ENCODE measurements around the gene CP. TPM values are rescaled to one million over a fixed set of nuclear protein-coding genes. Genes with fewer than 3 reads are reported as not detected.

CP gene
- not detected for total RNA-seq

DNA sequence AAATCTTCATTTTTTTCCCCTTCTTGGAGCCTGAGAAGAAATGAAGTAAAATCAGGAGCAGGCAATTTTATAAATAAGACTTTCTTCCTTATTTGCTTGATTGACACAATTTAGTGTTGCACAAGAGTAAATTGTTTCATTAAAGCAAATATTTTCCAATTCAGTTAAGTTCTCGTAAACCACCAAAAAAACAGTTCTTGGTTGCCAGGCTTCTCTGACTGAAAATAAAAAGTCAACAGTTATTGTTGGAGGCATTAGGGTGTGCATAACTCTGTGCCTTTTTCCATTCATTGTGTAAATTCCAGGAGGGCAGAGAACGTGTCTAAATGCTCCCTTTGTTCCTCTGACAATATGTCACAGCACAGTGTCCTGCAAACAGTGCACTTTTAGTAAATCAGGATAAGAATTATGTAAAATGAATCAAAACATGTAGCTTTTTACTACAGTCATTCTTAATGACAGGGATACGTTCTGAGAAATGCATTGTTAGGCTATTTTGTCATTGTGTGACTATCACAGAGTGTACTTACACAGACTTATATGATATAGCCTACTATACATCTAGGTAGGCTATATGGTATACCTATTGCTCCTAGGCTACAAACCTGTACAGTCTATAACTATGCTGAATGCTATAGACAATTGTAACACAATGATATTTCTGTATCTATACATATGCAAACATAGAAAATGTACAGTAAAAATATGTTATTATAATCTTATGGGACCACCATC lies at the start of gene CP:
Gene CP (minus strand): TSS at position 47 of the 735 bp plus-strand sequence. CDS start 37 bp downstream, at position 10.
- intact Hi-C loops (cut with micrococcal nuclease): loop anchor here (10.0 kb wide), 1 partner anchor 483 kb away; no protein-coding TSS in a partner anchor

DNA sequence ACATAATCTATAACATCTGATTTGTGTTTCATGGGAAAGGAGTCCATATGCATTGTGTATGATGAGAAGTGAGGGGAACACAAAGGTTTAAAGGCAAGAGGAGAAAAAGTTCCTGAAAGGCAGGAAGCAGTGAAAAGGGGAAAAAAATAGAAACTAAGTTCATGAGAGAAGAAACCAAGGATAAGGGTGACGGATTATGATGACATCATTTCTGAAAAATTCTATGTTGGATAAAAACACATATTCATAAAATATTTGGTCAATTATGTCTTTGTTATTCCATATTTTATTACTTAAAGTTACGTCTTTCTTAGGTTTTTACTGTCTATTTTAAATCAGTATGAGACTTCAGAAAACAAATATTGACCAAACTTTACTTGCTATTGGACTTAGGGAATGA lies 48.6 kb upstream of the CP start:
- no peak overlapping the region for H3K27ac Mint-ChIP-seq
- ChIA-PET CTCF (interaction anchor here (6.3 to 6.4 kb wide), 2 partner anchors 150 to 315 kb away, joined by 70 to 107 read pairs; no protein-coding TSS in a partner anchor), POLR2A (no interaction called here)
- H3K4me1 Mint-ChIP-seq (ENCODE audit: low read depth): no peaks in the 10 kb centered on the region
- H3K27me3 Mint-ChIP-seq: no peaks in the 10 kb centered on the region
- H3K36me3 Mint-ChIP-seq: no peaks in the 10 kb centered on the region
- no peaks in the 10 kb centered on the region for H3K9me3 Mint-ChIP-seq
- DNase-seq: no peak
- no peak overlapping the region for H3K4me3 Mint-ChIP-seq
- intact Hi-C loops (cut with micrococcal nuclease): no loop called here

More for the DNA sequence above, at the start of gene CP:
- ChIA-PET POLR2A (no interaction called here), CTCF (no interaction called here)
- no peak within 1 kb of the TSS for H3K27ac Mint-ChIP-seq
- no peaks in the 10 kb centered on the region for H3K9me3 Mint-ChIP-seq
- no peak within 1 kb of the TSS for H3K4me3 Mint-ChIP-seq
- peaks cover 21% of the 10 kb centered on the region for H3K4me1 Mint-ChIP-seq (ENCODE audit: low read depth)
- H3K27me3 Mint-ChIP-seq: peaks cover 3% of the 10 kb centered on the region
- DNase-seq: no peak
- H3K36me3 Mint-ChIP-seq: no peaks in the 10 kb centered on the region

DNA sequence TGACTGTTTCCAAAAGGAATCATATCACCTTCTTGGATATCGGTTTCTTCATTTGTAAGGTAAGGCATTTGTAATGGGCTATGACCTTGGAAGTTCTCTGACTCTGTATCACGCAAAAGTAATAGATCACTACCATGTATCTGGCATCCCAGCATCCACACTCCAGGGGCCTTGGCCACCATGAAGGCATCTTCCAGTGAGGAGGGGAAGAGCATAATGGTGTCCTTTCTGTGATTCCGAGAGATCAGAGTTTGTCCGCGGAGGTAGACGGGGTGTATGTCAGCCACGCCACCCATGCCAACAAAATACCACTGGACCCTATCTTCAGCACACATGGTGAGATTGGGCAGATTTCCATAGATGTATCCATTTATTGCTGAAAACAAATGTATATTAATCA lies 48.1 kb upstream of the CP start:
- ChIA-PET CTCF (interaction anchor here (1.0 to 1.6 kb wide), 3 partner anchors 9 to 316 kb away, joined by 3 to 6 read pairs (median 3); no protein-coding TSS in a partner anchor), POLR2A (no interaction called here)
- Mint-ChIP-seq H3K9me3 (no peaks in the 10 kb centered on the region), H3K36me3 (no peaks in the 10 kb centered on the region), H3K27ac (no peak overlapping the region), H3K4me1 (ENCODE audit: low read depth) (no peaks in the 10 kb centered on the region), H3K27me3 (no peaks in the 10 kb centered on the region), H3K4me3 (no peak overlapping the region)
- intact Hi-C loops (cut with micrococcal nuclease): no loop called here
- no peak for DNase-seq

DNA sequence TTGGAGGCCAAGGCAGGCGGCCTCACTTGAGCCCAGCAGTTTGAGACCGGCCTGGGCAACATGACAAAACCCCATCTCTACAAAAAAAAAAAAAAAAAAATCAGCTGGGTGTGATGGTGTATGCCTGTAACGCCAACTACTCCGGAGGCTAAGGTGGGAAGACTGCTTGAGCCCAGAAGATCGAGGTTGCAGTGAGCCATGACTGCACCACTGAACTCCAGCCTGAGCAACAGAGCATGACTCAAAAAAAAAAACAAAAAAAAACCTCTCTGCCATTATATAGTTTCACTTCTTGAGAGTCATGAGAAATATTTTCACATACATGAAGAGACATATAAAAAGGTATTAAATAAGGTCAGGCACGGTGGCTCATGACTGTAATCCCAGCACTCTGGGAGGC lies 45.9 kb upstream of the CP start:
- H3K27ac Mint-ChIP-seq: no peak overlapping the region
- intact Hi-C loops (cut with micrococcal nuclease): no loop called here
- no peaks in the 10 kb centered on the region for H3K27me3 Mint-ChIP-seq
- POLR2A ChIA-PET: no interaction called here
- no peak overlapping the region for H3K4me3 Mint-ChIP-seq
- no peaks in the 10 kb centered on the region for H3K36me3 Mint-ChIP-seq
- H3K4me1 Mint-ChIP-seq (ENCODE audit: low read depth): no peaks in the 10 kb centered on the region
- no peak for DNase-seq
- CTCF ChIA-PET: no interaction called here
- no peaks in the 10 kb centered on the region for H3K9me3 Mint-ChIP-seq

DNA sequence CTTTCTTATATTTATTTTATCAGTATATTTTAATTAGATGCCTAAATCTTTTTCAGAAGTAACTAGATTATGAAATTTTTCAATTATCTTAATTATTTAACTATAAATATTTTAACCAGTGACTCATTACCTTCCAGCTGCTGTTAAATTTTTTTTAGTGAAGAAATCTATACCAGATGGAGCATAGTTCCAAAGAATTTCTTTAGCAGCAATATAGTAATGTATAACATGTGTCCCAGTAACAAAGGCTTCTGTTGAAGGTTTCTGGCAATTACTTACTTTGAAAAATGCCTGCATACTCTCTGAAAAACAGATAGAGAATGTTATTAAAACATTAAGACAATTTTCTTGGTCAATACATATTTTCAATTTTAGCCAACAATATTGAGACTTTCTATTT lies 45.1 kb upstream of the CP start:
- H3K27ac Mint-ChIP-seq: no peak overlapping the region
- H3K27me3 Mint-ChIP-seq: no peaks in the 10 kb centered on the region
- no peaks in the 10 kb centered on the region for H3K36me3 Mint-ChIP-seq
- H3K9me3 Mint-ChIP-seq: no peaks in the 10 kb centered on the region
- intact Hi-C loops (cut with micrococcal nuclease): no loop called here
- DNase-seq: no peak
- no peak overlapping the region for H3K4me3 Mint-ChIP-seq
- POLR2A ChIA-PET: no interaction called here
- CTCF ChIA-PET: no interaction called here
- no peaks in the 10 kb centered on the region for H3K4me1 Mint-ChIP-seq (ENCODE audit: low read depth)

DNA sequence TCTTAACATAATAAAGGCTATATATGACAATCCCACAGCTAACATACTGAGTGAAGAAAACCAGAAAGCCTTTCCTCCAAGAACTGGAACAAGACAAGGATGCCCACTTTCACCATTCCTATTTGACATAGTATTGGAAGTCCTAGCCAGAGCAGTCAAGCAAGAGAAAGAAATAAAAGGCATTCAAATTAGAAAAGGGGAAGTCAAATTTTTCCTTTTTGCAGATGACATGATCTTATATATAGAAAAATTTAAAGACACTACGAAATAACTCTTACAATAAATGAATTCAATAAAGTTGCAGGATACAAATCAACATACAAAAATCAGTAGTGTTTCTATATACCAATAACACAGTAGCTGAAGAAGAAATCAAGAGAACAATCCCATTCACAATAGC lies 42.2 kb upstream of the CP start:
- Mint-ChIP-seq H3K27me3 (peaks cover 4% of the 10 kb centered on the region), H3K4me1 (ENCODE audit: low read depth) (no peaks in the 10 kb centered on the region), H3K36me3 (no peaks in the 10 kb centered on the region), H3K27ac (no peak overlapping the region), H3K9me3 (no peaks in the 10 kb centered on the region), H3K4me3 (no peak overlapping the region)
- ChIA-PET POLR2A (no interaction called here), CTCF (no interaction called here)
- DNase-seq: no peak
- intact Hi-C loops (cut with micrococcal nuclease): no loop called here

DNA sequence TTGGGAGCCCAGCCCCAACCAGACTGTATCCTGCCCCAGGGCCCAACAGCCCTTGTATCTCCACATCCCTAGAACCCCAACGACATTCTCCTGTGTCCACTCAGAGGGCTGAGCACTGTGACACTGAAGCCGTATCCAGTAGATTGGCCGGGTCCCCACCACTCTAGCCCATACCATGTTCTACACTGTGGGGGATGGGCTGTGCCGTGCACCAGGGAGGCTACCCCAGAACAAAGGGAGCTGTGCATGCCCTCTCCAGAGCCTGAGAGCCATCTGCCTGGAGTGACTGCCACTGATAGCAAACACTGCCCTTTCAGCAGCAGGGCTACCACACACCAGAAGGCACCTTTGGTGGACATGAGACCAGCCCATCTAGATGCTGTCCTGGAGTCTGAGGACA lies 37.1 kb upstream of the CP start:
- ChIA-PET CTCF (no interaction called here), POLR2A (no interaction called here)
- H3K36me3 Mint-ChIP-seq: no peaks in the 10 kb centered on the region
- intact Hi-C loops (cut with micrococcal nuclease): no loop called here
- H3K9me3 Mint-ChIP-seq: no peaks in the 10 kb centered on the region
- no peak overlapping the region for H3K27ac Mint-ChIP-seq
- peaks cover 7% of the 10 kb centered on the region for H3K27me3 Mint-ChIP-seq
- H3K4me1 Mint-ChIP-seq (ENCODE audit: low read depth): no peaks in the 10 kb centered on the region
- no peak overlapping the region for H3K4me3 Mint-ChIP-seq
- DNase-seq: no peak

DNA sequence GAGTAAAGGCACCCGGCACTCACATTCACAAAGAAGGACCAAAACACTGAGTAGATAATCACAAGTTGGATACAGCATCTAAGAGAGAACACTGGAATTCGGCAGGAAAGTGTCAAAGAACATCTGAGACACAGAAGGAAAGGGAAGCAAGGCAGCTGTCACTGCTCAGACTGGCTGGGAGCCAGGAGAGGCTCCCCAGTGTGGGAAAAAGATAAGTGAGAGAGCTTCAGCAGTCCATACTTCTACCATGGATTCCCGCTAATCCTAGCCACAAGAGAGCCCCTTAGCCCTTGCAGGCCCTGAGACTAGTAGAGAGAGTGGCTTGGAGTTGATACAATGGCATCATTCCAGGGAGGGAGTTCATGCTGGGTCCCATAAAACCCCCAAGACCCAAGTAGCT lies 36.7 kb upstream of the CP start:
- POLR2A ChIA-PET: no interaction called here
- Mint-ChIP-seq H3K4me1 (ENCODE audit: low read depth) (no peaks in the 10 kb centered on the region), H3K9me3 (no peaks in the 10 kb centered on the region), H3K4me3 (no peak overlapping the region), H3K27me3 (peaks cover 7% of the 10 kb centered on the region), H3K27ac (no peak overlapping the region), H3K36me3 (no peaks in the 10 kb centered on the region)
- intact Hi-C loops (cut with micrococcal nuclease): no loop called here
- CTCF ChIA-PET: interaction anchor here (1.5 kb wide), 1 partner anchor 138 kb away, joined by 4 read pairs; no protein-coding TSS in a partner anchor
- DNase-seq: no peak

DNA sequence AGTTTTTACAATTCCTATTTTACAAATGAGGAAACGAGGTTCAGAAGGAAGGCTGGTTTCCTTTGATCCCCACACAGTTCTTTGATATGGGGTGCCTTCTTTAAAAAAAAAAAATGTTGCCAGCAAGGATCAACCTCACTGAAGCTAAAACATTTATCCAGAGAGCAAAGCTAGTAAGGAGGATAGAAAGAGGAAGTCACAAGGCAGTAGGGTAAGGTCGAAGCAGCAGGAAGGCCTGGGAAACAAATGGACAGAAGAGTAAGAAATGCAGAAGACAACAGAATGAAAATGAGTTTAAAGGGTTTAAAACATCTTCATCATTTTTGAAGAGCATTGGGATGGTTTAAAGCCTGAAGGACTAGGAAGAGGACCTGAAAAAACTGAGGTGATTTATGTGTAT lies 30.6 kb upstream of the CP start:
- H3K27ac Mint-ChIP-seq: no peak overlapping the region
- no peaks in the 10 kb centered on the region for H3K36me3 Mint-ChIP-seq
- no peaks in the 10 kb centered on the region for H3K9me3 Mint-ChIP-seq
- no peak overlapping the region for H3K4me3 Mint-ChIP-seq
- no peak for DNase-seq
- ChIA-PET CTCF (no interaction called here), POLR2A (no interaction called here)
- H3K4me1 Mint-ChIP-seq (ENCODE audit: low read depth): peaks cover 8% of the 10 kb centered on the region
- peaks cover 6% of the 10 kb centered on the region for H3K27me3 Mint-ChIP-seq
- intact Hi-C loops (cut with micrococcal nuclease): loop anchor here (1.0 kb wide), 1 partner anchor 8 kb away; no protein-coding TSS in a partner anchor

DNA sequence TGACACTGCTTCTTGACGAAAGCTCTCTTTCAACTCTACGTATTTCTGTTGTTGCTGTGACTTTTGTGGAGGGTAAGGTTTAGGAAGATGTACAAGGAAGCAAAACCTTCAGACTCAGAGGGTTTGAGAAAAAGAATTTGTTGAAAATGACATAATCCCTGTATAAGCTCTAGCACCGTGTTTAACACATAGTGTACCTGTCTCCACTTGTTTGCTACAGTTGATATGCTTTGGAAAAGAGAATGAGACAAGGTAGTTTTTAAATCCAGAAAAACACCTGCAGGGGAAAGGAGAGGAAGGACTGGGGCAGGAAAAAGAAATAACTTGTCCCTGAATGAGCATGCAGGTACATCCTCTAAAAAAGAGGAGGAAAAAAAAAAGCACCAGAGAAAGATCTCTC lies 29.6 kb upstream of the CP start:
- no peak for DNase-seq
- CTCF ChIA-PET: no interaction called here
- peaks cover 8% of the 10 kb centered on the region for H3K4me1 Mint-ChIP-seq (ENCODE audit: low read depth)

DNA sequence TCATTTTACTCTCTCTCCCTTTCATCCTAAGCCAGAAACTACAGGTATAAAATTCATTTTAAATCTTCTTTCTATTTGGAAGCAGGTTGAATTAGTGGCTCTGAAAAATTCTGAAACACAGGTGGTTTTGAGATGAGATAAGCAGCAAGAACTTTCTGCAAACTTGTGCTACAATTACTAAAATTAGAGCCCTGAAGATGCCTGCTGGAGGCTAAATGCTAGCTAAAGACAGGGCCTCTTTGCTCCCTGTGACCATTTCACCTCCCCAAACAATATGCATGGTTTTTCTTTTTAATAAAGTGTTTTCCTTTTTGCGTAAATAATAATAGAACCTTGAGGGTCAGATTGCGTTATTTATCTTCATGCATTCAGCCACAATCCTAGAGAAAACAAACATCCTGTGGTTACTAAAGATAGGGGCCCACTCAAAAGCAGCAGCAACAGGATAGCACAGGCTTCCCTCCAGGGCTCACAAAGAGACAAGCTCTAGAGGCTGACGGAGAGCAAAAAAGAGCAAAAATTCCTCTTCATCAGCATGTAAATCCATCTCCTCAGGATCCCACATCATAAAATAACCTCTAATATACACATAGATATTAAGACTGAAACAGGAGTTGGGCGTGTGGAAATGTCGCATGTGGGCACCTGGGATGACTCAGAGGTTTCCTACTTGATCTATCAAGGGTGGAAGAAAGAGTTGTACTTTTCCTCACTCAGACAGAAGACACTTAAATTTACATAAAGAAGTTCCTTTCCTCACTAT lies 26.5 kb upstream of the CP start:
- ChIA-PET POLR2A (no interaction called here), CTCF (no interaction called here)
- H3K27me3 Mint-ChIP-seq: peaks cover 5% of the 10 kb centered on the region
- peak; percentile 46 for DNase-seq
- intact Hi-C loops (cut with micrococcal nuclease): no loop called here
- peaks cover 8% of the 10 kb centered on the region for H3K4me1 Mint-ChIP-seq (ENCODE audit: low read depth)
- H3K27ac Mint-ChIP-seq: no peak overlapping the region
- no peak overlapping the region for H3K4me3 Mint-ChIP-seq
- no peaks in the 10 kb centered on the region for H3K36me3 Mint-ChIP-seq
- no peaks in the 10 kb centered on the region for H3K9me3 Mint-ChIP-seq

More for the DNA sequence above, 29.6 kb upstream of the CP start:
- Mint-ChIP-seq H3K27ac (no peak overlapping the region), H3K9me3 (no peaks in the 10 kb centered on the region), H3K4me3 (no peak overlapping the region), H3K27me3 (peaks cover 6% of the 10 kb centered on the region), H3K36me3 (no peaks in the 10 kb centered on the region)
- POLR2A ChIA-PET: no interaction called here
- intact Hi-C loops (cut with micrococcal nuclease): no loop called here

DNA sequence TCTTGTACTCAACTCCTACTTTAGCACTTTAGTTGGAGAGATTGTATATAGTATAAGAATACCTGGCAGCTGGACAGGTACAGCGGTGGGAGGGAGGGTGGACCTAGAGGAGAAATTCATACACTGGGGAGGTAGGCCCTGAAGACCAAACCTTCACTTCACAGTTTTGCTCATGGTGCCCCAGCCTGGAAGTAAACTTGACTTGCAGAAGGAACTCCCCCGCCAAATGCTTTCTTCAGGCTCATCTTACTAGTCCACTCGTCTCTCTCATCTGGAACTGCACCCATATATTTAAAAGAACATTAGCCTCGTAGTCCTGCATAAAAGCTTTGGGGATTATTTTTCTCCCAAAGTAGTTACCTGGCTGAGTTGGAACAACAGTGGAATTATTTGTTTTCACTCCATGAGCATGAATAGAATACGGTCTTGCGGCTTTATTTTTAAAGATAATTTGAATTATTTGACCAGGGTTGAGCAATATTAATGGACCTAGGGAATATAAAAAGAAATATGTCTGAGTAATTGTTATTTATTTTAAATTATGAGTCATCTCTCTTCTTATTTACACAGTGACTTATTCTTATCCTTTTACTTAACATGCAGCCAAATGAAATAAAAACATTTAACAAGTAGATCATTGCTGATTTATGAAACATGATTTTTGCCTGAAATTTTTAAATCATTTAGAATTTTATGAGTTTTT lies 25.5 kb upstream of the CP start:
- Mint-ChIP-seq H3K4me3 (no peak overlapping the region), H3K9me3 (no peaks in the 10 kb centered on the region), H3K36me3 (no peaks in the 10 kb centered on the region), H3K27me3 (peaks cover 3% of the 10 kb centered on the region), H3K4me1 (ENCODE audit: low read depth) (peaks cover 8% of the 10 kb centered on the region), H3K27ac (no peak overlapping the region)
- intact Hi-C loops (cut with micrococcal nuclease): no loop called here
- ChIA-PET POLR2A (no interaction called here), CTCF (no interaction called here)
- no peak for DNase-seq

All from activated CD4-positive, alpha-beta memory T cell treated with anti-CD3 and anti-CD28 coated beads for 36 hours (primary cell).